HL-60 (cell line): Measurements from ENCODE around the gene RPE65.

Experiments used
- DNase-seq, 2 experiments: peaks; one replicate each; pipeline ENCODE4 v3.0.0-alpha.2; 2010 to 2020; ENCODE audit warnings: low read depth in 1 of 2, low spot score in 1 of 2
- H3K27ac ChIP-seq: fragments of 250-450 bp; sonication (Bioruptor Pico); replicated peaks from 2 replicates; pipeline ENCODE4 v1.5.1; 2020; ENCODE audit warnings: mild to moderate bottlenecking, moderate library complexity
- H3K27me3 ChIP-seq: fragments of 250-450 bp; sonication (Bioruptor Pico); 2 replicates; pipeline ENCODE4 v1.5.1; 2021; ENCODE audit warnings: mild to moderate bottlenecking, moderate library complexity; ENCODE audit not compliant: insufficient read depth, poor library complexity, severe bottlenecking
- H3K4me3 ChIP-seq: replicated peaks from 2 replicates; pipeline ENCODE4 v1.5.1; 2011; ENCODE audit warnings: mild to moderate bottlenecking, control low read depth, low read length; ENCODE audit not compliant: insufficient read depth
- GABPA ChIP-seq: IDR thresholded peaks from 2 replicates; pipeline ENCODE4 v1.6.1; 2012; ENCODE audit warnings: low read depth
- POLR2AphosphoS5 ChIP-seq: IDR thresholded peaks from 2 replicates; pipeline ENCODE4 v1.6.1; 2012; ENCODE audit warnings: low read depth
- SPI1 ChIP-seq: IDR thresholded peaks from 2 replicates; pipeline ENCODE4 v1.6.1; 2012; ENCODE audit warnings: low read depth, mild to moderate bottlenecking, borderline replicate concordance
- TF ChIP-seq, protein P1 (sequence below): IDR thresholded peaks from 2 replicates; pipeline ENCODE4 v1.6.1; 2012; ENCODE audit warnings: low read depth; ENCODE audit not compliant: insufficient replicate concordance
- TF ChIP-seq, protein P2 (sequence below): IDR thresholded peaks from one replicate; pipeline ENCODE4 v1.5.1; 2011; ENCODE audit warnings: low read length, control low read depth, inconsistent platforms; ENCODE audit not compliant: insufficient read depth

RPE65 gene

DNA sequence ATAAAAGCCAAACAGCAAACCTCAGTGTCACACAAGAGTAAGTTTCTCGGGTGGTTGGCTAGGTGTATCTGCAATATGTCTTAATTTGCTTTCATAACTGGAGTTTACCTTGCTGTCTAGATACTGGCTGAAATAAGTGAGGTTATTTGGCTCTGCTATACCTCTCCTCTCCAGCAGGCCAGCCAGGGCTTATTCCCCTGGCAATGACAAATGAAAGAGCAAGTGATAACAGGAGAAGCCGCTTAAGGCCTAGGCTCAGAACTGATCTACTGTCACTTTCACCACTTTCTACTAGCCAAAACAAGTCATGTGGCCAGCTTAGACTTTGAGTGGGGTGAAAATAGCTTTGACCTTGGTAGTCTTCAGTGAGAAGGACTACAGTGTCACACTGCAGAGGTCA, 4.8 kb upstream of the RPE65 start:
- no peak for DNase-seq
- peaks cover 7% of the 10 kb centered on the region for H3K27me3 ChIP-seq
- no peak overlapping the region for H3K4me3 ChIP-seq
- no peak for TF ChIP-seq POLR2AphosphoS5
- no peak for TF ChIP-seq SPI1
- TF ChIP-seq GABPA: no peak
- TF ChIP-seq, protein P1, sequence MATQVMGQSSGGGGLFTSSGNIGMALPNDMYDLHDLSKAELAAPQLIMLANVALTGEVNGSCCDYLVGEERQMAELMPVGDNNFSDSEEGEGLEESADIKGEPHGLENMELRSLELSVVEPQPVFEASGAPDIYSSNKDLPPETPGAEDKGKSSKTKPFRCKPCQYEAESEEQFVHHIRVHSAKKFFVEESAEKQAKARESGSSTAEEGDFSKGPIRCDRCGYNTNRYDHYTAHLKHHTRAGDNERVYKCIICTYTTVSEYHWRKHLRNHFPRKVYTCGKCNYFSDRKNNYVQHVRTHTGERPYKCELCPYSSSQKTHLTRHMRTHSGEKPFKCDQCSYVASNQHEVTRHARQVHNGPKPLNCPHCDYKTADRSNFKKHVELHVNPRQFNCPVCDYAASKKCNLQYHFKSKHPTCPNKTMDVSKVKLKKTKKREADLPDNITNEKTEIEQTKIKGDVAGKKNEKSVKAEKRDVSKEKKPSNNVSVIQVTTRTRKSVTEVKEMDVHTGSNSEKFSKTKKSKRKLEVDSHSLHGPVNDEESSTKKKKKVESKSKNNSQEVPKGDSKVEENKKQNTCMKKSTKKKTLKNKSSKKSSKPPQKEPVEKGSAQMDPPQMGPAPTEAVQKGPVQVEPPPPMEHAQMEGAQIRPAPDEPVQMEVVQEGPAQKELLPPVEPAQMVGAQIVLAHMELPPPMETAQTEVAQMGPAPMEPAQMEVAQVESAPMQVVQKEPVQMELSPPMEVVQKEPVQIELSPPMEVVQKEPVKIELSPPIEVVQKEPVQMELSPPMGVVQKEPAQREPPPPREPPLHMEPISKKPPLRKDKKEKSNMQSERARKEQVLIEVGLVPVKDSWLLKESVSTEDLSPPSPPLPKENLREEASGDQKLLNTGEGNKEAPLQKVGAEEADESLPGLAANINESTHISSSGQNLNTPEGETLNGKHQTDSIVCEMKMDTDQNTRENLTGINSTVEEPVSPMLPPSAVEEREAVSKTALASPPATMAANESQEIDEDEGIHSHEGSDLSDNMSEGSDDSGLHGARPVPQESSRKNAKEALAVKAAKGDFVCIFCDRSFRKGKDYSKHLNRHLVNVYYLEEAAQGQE: no peak
- TF ChIP-seq, protein P2, sequence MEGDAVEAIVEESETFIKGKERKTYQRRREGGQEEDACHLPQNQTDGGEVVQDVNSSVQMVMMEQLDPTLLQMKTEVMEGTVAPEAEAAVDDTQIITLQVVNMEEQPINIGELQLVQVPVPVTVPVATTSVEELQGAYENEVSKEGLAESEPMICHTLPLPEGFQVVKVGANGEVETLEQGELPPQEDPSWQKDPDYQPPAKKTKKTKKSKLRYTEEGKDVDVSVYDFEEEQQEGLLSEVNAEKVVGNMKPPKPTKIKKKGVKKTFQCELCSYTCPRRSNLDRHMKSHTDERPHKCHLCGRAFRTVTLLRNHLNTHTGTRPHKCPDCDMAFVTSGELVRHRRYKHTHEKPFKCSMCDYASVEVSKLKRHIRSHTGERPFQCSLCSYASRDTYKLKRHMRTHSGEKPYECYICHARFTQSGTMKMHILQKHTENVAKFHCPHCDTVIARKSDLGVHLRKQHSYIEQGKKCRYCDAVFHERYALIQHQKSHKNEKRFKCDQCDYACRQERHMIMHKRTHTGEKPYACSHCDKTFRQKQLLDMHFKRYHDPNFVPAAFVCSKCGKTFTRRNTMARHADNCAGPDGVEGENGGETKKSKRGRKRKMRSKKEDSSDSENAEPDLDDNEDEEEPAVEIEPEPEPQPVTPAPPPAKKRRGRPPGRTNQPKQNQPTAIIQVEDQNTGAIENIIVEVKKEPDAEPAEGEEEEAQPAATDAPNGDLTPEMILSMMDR: no peak
- no peak overlapping the region for H3K27ac ChIP-seq

DNA sequence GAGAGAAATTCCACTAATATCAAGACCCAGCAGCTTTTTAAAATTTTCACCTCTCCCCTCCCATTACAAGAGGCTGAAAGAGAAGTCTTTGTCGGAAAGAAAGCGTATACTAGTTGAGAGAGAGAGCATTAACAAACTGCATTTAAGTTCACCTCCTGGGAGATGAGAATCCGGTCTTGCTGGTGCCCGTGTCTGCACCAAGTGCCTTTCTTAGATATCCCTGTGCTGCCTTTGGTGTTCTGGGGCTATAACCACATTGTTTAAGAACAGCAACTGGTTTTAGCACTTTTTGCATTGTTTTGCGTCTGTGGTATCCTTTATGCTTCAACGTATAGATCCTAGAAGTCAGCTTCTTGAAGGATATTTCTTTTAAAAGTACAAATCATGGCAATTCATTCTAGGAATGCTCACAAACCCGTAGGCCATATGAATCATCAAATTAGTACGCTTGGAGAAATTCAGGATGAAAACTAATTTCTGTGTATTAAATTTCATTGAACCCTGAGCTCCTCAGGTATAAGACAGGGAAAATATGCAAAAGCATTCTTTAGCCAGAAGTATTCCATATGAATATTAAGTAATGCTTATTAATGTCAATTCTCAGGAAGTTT, 3.4 kb upstream of the RPE65 start:
- TF ChIP-seq, protein P1: no peak
- TF ChIP-seq, protein P2: no peak
- TF ChIP-seq GABPA: no peak
- no peak for TF ChIP-seq SPI1
- TF ChIP-seq POLR2AphosphoS5: no peak
- Histone ChIP-seq H3K4me3 (no peak overlapping the region), H3K27me3 (peaks cover 2% of the 10 kb centered on the region), H3K27ac (no peak overlapping the region)
- no peak for DNase-seq

DNA sequence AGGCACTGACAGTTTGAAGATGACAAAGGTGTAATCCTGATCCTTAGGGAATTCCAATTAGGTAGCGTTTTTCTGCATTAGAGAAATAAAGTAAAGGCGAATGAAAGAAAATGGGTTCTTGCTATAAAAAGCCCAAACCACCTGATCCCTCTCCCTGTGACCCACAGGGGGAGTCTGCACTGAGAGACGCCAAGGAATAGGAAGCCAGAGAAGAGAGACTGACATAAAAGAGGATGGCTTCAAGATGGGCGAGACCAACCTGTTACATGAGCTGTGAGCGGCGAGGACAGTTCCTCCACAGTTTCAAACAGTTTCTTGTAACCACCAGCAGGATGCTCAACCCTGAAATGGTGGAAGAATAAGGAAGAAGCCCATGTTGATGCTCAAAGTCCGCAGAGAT, 1.4 kb downstream of the RPE65 start:
- no peak overlapping the region for H3K27ac ChIP-seq
- no peak for TF ChIP-seq POLR2AphosphoS5
- TF ChIP-seq, protein P2: no peak
- TF ChIP-seq SPI1: no peak
- TF ChIP-seq, protein P1: no peak
- TF ChIP-seq GABPA: no peak
- H3K27me3 ChIP-seq: no peaks in the 10 kb centered on the region
- DNase-seq: no peak
- H3K4me3 ChIP-seq: no peak overlapping the region
